GM12878 (cell line): Measurements from ENCODE around the gene HINT2.

Experiments used
- BHLHE40 ChIP-seq, 2 experiments: fragments of 450-650 bp in 1 of 2; IDR thresholded peaks; 2 replicates each; pipeline ENCODE4 v1.6.1; 2011 to 2017; ENCODE audit warnings: low read depth in 2 of 2, borderline replicate concordance in 1 of 2, improper control_type of control experiment in 1 of 2, low read length in 1 of 2, mild to moderate bottlenecking in 1 of 2
- CEBPB ChIP-seq, 2 experiments: fragments of 150-350 bp in 1 of 2; IDR thresholded peaks; 2 replicates each; pipeline ENCODE4 v1.6.1; 2012 to 2014; ENCODE audit warnings: low read depth in 2 of 2, low read length in 2 of 2, borderline replicate concordance in 1 of 2, inconsistent platforms in 1 of 2
- GABPA ChIP-seq: IDR thresholded peaks from 2 replicates; pipeline ENCODE4 v1.6.1; 2014; ENCODE audit warnings: antibody characterized with exemption, low read depth, mild to moderate bottlenecking, inconsistent platforms
- POLR2AphosphoS5 ChIP-seq: IDR thresholded peaks from 2 replicates; pipeline ENCODE4 v1.6.1; 2011; ENCODE audit warnings: mild to moderate bottlenecking, low read length, inconsistent platforms
- TF ChIP-seq, protein P1 (sequence below): IDR thresholded peaks from 2 replicates; pipeline ENCODE4 v1.6.1; 2012; ENCODE audit warnings: low read length, inconsistent platforms
- TF ChIP-seq, protein P2 (sequence below), 3 experiments: IDR thresholded peaks in 2 of 3; conservative IDR thresholded peaks in 1 of 3; 2 replicates each; pipeline ENCODE4 v1.5.1; 2011; ENCODE audit warnings: low read depth in 3 of 3, low read length in 3 of 3, mild to moderate bottlenecking in 3 of 3, control low read depth in 2 of 3, moderate library complexity in 2 of 3, inconsistent platforms in 1 of 3, mixed read lengths in 1 of 3; ENCODE audit not compliant: control insufficient read depth in 2 of 3, insufficient read depth in 1 of 3; ENCODE audit errors: extremely low read depth in 1 of 3

DNA sequence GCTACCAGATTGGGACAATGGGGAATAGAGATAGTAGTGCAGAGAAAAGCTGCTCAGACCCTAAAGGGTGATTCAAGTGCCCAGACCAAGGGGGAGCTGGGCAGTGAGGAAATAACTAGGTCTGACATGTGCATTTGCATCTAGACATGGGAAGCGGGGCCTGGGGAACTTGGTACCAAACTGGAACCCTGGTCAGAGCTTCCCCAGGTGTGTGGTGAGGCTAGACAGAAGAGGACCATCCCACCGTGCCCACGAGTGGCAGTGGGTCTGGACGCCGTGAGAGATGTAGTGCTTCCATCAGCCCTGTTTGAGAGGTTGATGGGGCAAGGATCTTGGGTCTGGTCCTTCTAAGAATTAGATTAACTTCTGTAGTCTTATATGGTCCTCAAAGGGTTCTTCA, 21.8 kb upstream of the HINT2 start:
- TF ChIP-seq BHLHE40 (IDR thresholded peaks at IDR 0.05; ENCODE audit: borderline replicate concordance in 1 of 2, low read depth in 2 of 2, low read length in 1 of 2) (no peak), GABPA (no peak), CEBPB (IDR thresholded peaks at IDR 0.05; ENCODE audit: borderline replicate concordance in 1 of 2, low read depth in 2 of 2, low read length in 2 of 2) (no peak), POLR2AphosphoS5 (no peak)
- TF ChIP-seq, protein P1, sequence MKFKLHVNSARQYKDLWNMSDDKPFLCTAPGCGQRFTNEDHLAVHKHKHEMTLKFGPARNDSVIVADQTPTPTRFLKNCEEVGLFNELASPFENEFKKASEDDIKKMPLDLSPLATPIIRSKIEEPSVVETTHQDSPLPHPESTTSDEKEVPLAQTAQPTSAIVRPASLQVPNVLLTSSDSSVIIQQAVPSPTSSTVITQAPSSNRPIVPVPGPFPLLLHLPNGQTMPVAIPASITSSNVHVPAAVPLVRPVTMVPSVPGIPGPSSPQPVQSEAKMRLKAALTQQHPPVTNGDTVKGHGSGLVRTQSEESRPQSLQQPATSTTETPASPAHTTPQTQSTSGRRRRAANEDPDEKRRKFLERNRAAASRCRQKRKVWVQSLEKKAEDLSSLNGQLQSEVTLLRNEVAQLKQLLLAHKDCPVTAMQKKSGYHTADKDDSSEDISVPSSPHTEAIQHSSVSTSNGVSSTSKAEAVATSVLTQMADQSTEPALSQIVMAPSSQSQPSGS = no peak
- TF ChIP-seq, protein P2, sequence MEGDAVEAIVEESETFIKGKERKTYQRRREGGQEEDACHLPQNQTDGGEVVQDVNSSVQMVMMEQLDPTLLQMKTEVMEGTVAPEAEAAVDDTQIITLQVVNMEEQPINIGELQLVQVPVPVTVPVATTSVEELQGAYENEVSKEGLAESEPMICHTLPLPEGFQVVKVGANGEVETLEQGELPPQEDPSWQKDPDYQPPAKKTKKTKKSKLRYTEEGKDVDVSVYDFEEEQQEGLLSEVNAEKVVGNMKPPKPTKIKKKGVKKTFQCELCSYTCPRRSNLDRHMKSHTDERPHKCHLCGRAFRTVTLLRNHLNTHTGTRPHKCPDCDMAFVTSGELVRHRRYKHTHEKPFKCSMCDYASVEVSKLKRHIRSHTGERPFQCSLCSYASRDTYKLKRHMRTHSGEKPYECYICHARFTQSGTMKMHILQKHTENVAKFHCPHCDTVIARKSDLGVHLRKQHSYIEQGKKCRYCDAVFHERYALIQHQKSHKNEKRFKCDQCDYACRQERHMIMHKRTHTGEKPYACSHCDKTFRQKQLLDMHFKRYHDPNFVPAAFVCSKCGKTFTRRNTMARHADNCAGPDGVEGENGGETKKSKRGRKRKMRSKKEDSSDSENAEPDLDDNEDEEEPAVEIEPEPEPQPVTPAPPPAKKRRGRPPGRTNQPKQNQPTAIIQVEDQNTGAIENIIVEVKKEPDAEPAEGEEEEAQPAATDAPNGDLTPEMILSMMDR (IDR thresholded peaks at IDR 0.05 in 2 of 3, conservative IDR thresholded peaks at IDR 0.05 in 1 of 3; ENCODE audit: control insufficient read depth in 2 of 3, extremely low read depth in 1 of 3, insufficient read depth in 1 of 3, low read depth in 3 of 3, low read length in 3 of 3) = no peak
